ENCODE results near the gene ADGRL3. TPM values are rescaled to one million over a fixed set of nuclear protein-coding genes. Genes with fewer than 3 reads are reported as not detected.
"Not testable (repeated sequence)": the region's sequence is repeated elsewhere in the genome, so short reads cannot be mapped to it uniquely, and the experiment has no call there.

Gene ADGRL3
- total RNA-seq, 2 experiments from 2014 or later: not detected

DNA sequence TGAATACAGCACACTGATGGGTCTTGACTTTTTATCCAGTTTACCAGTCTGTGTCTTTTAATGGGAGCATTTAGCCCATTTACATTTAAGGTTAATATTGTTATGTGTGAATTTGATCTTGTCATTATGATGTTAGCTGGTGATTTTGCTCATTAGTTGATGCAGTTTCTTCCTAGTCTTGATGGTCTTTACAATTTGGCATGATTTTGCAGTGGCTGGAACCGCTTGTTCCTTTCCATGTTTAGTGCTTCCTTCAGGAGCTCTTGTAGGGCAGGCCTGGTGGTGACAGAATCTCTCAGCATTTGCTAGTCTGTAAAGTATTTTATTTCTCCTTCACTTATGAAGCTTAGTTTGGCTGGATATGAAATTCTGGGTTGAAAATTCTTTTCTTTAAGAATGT is 558.5 kb downstream of the ADGRL3 start:
- H3K4me3 Mint-ChIP-seq; H3K27ac Mint-ChIP-seq; POLR2A ChIA-PET; H3K27me3 Mint-ChIP-seq; CTCF ChIA-PET; H3K4me1 Mint-ChIP-seq (ENCODE audit: low read depth); H3K36me3 Mint-ChIP-seq; intact Hi-C loops (cut with micrococcal nuclease); DNase-seq: not testable (repeated sequence)
- H3K9me3 Mint-ChIP-seq: peaks cover 33% of the 10 kb centered on the region

DNA sequence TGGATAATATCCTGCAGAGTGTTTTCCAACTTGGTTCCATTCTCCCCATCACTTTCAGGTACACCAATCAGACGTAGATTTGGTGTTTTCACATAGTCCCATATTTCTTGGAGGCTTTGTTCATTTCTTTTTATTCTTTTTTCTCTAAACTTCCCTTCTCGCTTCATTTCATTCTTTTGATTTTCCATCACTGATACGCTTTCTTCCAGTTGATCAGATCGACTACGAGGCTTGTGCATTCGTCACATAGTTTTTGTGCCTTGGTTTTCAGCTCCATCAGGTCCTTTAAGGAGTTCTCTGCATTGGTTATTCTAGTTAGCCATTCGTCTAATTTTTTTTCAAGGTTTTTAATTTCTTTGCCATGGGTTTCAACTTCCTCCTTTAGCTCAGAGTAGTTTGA is 559.1 kb downstream of the ADGRL3 start:
- intact Hi-C loops (cut with micrococcal nuclease); H3K4me1 Mint-ChIP-seq (ENCODE audit: low read depth); H3K4me3 Mint-ChIP-seq; H3K27ac Mint-ChIP-seq; POLR2A ChIA-PET; H3K36me3 Mint-ChIP-seq; DNase-seq; CTCF ChIA-PET; H3K27me3 Mint-ChIP-seq: not testable (repeated sequence)
- H3K9me3 Mint-ChIP-seq: peaks cover 30% of the 10 kb centered on the region

DNA sequence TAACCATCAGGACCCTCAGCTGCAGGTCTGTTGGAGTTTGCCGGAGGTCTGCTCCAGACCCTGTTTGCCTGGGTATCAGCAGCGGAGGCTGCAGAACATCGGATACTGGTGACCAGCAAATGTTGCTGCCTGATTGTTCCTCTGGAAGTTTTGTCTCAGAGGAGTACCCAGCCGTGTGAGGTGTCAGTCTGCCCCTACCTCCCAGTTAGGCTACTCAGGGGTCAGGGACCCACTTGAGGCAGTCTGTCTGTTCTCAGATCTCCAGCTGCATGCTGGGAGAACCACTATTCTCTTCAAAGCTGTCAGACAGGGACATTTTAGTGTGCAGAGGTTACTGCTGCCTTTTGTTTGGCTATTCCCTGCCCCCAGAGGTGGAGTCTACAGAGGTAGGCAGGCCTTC is 559.8 kb downstream of the ADGRL3 start:
- H3K27ac Mint-ChIP-seq; intact Hi-C loops (cut with micrococcal nuclease); H3K36me3 Mint-ChIP-seq; H3K27me3 Mint-ChIP-seq; DNase-seq; H3K4me3 Mint-ChIP-seq; CTCF ChIA-PET; H3K4me1 Mint-ChIP-seq (ENCODE audit: low read depth); POLR2A ChIA-PET: not testable (repeated sequence)
- H3K9me3 Mint-ChIP-seq: peaks cover 25% of the 10 kb centered on the region

DNA sequence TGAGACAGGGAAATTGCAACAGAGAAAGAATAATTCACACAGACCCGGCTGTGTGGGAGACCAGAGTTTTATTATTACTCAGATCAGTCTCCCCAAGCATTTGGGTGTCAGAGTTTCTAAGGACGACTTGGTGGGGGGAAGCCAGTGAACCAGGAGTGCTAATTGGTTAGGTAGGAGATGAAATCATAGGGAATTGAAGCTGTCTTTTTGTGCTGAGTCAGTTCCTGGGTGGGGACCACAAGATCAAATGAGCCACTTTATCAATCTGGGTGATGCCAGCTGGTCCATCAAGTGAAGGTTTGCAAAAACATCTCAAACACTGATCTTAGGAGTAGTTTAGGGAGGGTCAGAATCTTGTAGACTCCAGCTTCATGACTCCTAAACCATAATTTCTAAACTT is 560.7 kb downstream of the ADGRL3 start:
- intact Hi-C loops (cut with micrococcal nuclease): no loop called here
- Mint-ChIP-seq H3K27ac (no peak overlapping the region), H3K4me1 (ENCODE audit: low read depth) (no peaks in the 10 kb centered on the region), H3K27me3 (no peaks in the 10 kb centered on the region), H3K9me3 (peaks cover 21% of the 10 kb centered on the region), H3K36me3 (no peaks in the 10 kb centered on the region), H3K4me3 (no peak overlapping the region)
- CTCF ChIA-PET: no interaction called here
- no peak for DNase-seq
- POLR2A ChIA-PET: no interaction called here

DNA sequence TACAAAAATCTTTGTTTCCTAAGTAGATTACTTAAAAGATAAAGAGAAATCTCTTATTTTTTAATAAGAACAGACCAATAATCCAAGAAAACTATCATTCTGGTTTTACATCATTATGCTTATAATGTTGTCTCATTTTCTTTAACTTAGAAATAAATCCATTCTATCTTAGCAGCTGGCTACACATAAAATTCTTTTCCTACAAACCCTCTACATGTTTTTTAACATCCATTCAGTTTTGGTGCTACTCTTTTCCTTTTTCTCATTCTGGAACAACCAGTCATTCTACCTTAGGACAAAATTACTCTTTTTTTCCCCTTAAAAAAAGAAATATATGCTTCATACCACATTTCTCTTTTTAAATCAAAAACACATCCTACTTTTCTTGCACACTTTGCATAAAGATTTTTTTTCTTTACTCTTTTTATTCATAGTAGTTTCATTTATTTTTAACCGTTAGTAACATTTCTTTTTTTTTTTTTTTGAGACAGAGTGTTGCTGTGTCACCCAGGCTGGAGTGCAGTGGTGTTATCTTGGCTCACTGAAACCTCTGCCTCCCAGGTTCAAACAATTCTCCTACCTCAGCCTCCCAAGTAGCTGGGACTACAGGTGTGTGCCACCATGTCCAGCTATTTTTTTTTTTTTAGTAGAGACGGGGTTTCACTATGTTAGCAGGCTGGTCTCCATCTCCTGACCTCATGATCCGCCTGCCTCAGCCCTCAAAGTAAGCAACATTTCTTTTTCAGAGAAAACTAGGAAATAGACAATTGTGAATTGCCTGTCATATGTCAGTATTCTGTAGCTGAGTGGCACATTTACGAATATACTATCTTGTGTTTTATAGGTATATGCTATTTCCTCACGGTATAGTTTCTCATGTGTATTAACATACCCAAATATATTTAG is 562.8 kb downstream of the ADGRL3 start:
- POLR2A ChIA-PET: no interaction called here
- no peaks in the 10 kb centered on the region for H3K27me3 Mint-ChIP-seq
- H3K27ac Mint-ChIP-seq: no peak overlapping the region
- intact Hi-C loops (cut with micrococcal nuclease): no loop called here
- CTCF ChIA-PET: no interaction called here
- no peaks in the 10 kb centered on the region for H3K36me3 Mint-ChIP-seq
- H3K4me3 Mint-ChIP-seq: no peak overlapping the region
- no peak for DNase-seq
- peaks cover 24% of the 10 kb centered on the region for H3K9me3 Mint-ChIP-seq
- H3K4me1 Mint-ChIP-seq (ENCODE audit: low read depth): no peaks in the 10 kb centered on the region

DNA sequence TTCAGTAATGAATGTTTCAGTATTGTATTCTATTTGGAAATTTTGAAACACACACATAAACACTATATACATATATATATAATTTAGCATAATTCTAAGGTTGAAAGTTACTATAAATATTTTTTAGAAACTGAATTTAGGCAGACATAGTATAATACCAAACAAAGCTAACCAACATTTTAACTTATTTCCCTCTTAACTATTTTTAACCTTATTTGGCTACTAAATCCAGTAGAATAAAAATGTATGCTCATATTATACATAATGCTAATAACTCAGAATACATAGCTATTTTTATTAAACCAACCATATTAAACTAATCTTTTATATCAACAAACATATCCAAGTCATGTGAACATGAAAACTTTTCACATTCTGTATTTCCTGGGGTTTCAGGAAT is 563.6 kb downstream of the ADGRL3 start:
- DNase-seq: no peak
- Mint-ChIP-seq H3K36me3 (no peaks in the 10 kb centered on the region), H3K27ac (no peak overlapping the region), H3K9me3 (peaks cover 20% of the 10 kb centered on the region), H3K4me3 (no peak overlapping the region), H3K27me3 (no peaks in the 10 kb centered on the region), H3K4me1 (ENCODE audit: low read depth) (no peaks in the 10 kb centered on the region)
- intact Hi-C loops (cut with micrococcal nuclease): no loop called here
- CTCF ChIA-PET: no interaction called here
- POLR2A ChIA-PET: no interaction called here

DNA sequence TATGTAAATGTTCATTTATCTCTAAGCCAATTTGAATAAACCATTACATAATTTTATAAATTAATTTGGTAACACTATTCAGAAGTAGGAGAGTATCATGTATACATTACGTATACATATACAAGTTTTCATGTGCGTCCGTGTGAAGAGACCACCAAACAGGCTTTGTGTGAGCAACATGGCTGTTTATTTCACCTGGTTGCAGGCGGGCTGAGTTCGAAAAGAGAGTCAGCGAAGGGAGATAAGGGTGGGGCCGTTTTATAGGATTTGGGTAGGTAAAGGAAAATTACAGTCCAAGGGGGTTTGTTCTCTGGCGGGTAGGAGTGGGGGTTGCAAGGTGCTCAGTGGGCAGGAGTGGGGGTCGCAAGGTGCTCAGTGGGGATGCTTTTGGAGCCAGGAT is 564.0 kb downstream of the ADGRL3 start:
- intact Hi-C loops (cut with micrococcal nuclease); H3K36me3 Mint-ChIP-seq; H3K4me3 Mint-ChIP-seq; POLR2A ChIA-PET; H3K27ac Mint-ChIP-seq; CTCF ChIA-PET; H3K27me3 Mint-ChIP-seq; DNase-seq; H3K4me1 Mint-ChIP-seq (ENCODE audit: low read depth): not testable (repeated sequence)
- H3K9me3 Mint-ChIP-seq: peaks cover 17% of the 10 kb centered on the region

DNA sequence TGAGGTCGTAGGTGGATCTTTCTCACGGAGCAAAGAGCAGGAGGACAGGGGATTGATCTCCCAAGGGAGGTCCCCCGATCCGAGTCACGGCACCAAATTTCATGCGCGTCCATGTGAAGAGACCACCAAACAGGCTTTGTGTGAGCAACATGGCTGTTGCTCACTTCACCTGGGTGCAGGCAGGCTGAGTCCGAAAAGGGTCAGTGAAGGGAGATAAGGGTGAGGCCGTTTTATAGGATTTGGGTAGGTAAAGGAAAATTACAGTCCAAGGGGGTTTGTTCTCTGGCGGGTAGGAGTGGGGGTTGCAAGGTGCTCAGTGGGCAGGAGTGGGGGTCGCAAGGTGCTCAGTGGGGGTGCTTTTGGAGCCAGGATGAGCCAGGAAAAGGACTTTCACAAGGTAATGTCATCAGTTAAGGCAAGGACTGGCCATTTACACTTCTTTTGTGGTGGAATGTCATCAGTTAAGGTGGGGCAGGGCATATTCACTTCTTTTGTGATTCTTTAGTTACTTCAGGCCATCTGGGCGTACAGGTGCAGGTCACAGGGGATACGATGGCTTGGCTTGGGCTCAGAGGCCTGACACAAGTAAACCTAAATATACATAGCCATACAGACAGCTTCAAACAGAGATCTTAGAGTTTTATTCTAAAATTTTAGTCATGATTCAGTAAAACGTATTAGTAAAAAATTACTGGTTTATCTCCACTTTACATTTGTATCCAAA is 569.5 kb downstream of the ADGRL3 start:
- DNase-seq; CTCF ChIA-PET; H3K4me3 Mint-ChIP-seq; H3K4me1 Mint-ChIP-seq (ENCODE audit: low read depth); H3K36me3 Mint-ChIP-seq; intact Hi-C loops (cut with micrococcal nuclease); POLR2A ChIA-PET; H3K27me3 Mint-ChIP-seq; H3K27ac Mint-ChIP-seq: not testable (repeated sequence)
- peaks cover 12% of the 10 kb centered on the region for H3K9me3 Mint-ChIP-seq

DNA sequence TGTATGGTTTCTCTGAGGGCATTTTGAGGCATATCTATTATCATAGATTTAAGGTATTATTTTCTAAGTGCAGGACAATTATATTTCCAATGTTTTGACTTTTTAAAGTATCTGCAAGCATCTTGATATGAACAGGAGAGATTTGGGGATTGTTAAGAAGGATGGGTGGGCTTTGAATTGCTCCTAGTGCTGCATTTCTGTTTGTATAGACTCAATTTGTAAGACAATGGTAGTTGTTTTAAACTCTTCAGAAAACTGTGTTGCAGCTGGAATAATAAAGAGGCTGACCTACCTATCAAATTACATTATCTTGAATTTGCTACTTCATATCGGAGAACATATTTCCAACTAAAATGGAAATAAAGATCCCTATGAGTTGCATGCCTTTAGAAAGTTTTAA is 570.3 kb downstream of the ADGRL3 start:
- H3K4me1 Mint-ChIP-seq (ENCODE audit: low read depth): no peaks in the 10 kb centered on the region
- H3K36me3 Mint-ChIP-seq: no peaks in the 10 kb centered on the region
- intact Hi-C loops (cut with micrococcal nuclease): no loop called here
- H3K9me3 Mint-ChIP-seq: peaks cover 14% of the 10 kb centered on the region
- no peak overlapping the region for H3K4me3 Mint-ChIP-seq
- ChIA-PET POLR2A (no interaction called here), CTCF (no interaction called here)
- H3K27ac Mint-ChIP-seq: no peak overlapping the region
- no peak for DNase-seq
- no peaks in the 10 kb centered on the region for H3K27me3 Mint-ChIP-seq

DNA sequence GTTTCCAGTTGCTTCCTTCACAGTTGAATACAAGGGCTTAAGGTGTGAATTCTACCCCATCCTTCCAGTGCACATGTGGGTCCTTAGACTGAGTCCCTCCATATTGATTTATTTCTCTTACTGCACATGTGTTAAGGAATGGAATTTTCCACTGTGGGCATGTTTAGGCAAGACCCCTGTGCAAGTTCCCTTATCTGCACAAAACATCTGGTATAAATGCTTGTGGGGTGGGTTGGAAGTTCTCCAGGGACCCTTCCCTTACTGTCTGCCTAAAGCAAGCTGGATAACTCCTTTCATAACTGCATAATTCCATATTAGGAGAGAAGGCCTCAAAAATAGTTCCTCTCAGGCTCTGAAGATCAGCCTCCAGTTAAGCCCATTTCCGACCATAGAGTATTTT is 570.9 kb downstream of the ADGRL3 start:
- Mint-ChIP-seq H3K4me1 (ENCODE audit: low read depth) (no peaks in the 10 kb centered on the region), H3K36me3 (no peaks in the 10 kb centered on the region), H3K27ac (no peak overlapping the region), H3K9me3 (peaks cover 16% of the 10 kb centered on the region), H3K4me3 (no peak overlapping the region), H3K27me3 (no peaks in the 10 kb centered on the region)
- DNase-seq: no peak
- intact Hi-C loops (cut with micrococcal nuclease): no loop called here
- POLR2A ChIA-PET: no interaction called here
- CTCF ChIA-PET: no interaction called here

DNA sequence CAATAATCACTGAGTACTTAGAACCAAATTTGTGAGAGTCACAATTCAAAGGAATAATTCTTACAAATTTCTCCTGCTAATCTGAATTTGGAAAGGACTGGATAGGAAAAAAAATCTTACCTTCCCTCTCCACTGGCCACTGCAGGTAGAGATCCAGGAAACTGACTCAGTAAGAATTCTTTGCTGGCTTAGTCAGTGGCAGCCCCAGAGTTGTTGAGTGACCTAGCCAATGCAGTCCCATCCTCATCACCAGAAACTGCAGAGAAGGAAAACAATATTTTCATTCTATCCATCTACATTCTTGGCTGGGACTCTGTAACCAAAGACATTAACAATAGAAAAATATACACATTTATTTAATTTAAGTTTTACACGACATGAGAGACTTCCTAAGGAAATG is 572.0 kb downstream of the ADGRL3 start:
- ChIA-PET POLR2A (no interaction called here), CTCF (no interaction called here)
- H3K36me3 Mint-ChIP-seq: no peaks in the 10 kb centered on the region

DNA sequence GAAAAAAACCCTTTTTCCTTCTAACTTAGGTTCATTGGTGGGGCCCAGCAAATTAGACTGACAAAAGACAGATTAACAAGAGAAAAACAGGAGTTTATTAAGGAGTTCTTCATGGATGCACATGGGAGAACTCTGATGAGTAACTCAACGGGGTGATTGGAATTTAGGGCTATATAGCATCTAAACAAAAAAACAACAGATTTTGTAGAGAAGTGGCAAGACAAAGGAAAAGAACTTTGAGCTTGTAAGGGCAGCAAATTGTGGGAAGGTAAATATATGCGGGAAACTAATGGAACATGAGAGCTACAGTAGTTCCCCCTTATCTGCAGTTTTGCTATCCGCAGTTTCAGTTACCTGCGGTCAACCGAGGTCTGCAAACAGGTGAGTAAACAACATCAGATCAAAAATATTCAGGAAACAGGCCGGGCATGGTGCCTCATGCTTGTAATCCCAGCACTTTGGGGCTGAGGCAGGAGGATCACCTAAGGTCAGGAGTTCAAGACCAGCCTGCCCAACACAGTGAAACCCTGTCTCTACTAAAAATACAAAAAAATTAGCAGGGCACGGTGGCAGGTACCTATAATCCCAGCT is 573.6 kb downstream of the ADGRL3 start:
- H3K27ac Mint-ChIP-seq: no peak overlapping the region
- CTCF ChIA-PET: interaction anchor here (0.8 kb wide), 1 partner anchor 26 kb away, joined by 3 read pairs; no protein-coding TSS in a partner anchor
- DNase-seq: no peak
- H3K36me3 Mint-ChIP-seq: no peaks in the 10 kb centered on the region
- intact Hi-C loops (cut with micrococcal nuclease): no loop called here
- no peaks in the 10 kb centered on the region for H3K4me1 Mint-ChIP-seq (ENCODE audit: low read depth)
- peaks cover 6% of the 10 kb centered on the region for H3K9me3 Mint-ChIP-seq
- POLR2A ChIA-PET: no interaction called here
- H3K27me3 Mint-ChIP-seq: no peaks in the 10 kb centered on the region
- H3K4me3 Mint-ChIP-seq: no peak overlapping the region

More for the DNA sequence above, 572.0 kb downstream of the ADGRL3 start:
- Mint-ChIP-seq H3K27ac (no peak overlapping the region), H3K4me3 (no peak overlapping the region), H3K9me3 (peaks cover 11% of the 10 kb centered on the region), H3K4me1 (ENCODE audit: low read depth) (no peaks in the 10 kb centered on the region), H3K27me3 (no peaks in the 10 kb centered on the region)
- intact Hi-C loops (cut with micrococcal nuclease): no loop called here
- DNase-seq: no peak

DNA sequence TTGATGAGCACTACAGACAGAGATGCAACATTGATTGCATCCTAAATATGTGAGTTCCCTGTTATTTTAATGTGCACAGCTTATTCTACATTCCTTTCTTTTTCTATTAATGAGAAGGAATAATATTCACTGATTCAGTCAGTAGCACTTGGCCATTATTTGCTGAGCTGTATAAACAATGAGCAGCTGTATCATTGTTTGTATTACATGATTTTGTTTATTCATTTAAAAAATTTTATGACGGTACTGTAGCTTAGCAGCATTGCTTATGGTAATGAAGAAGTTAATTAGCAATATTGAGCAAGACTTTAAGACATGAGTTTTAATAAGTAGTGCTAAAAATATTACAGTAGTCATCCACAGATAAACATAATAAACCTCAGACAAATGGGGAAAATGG is 582.0 kb downstream of the ADGRL3 start:
- intact Hi-C loops (cut with micrococcal nuclease): no loop called here
- H3K9me3 Mint-ChIP-seq: no peaks in the 10 kb centered on the region
- H3K27ac Mint-ChIP-seq: no peak overlapping the region
- no peak for DNase-seq
- no peaks in the 10 kb centered on the region for H3K27me3 Mint-ChIP-seq
- no peaks in the 10 kb centered on the region for H3K4me1 Mint-ChIP-seq (ENCODE audit: low read depth)
- H3K4me3 Mint-ChIP-seq: no peak overlapping the region
- no peaks in the 10 kb centered on the region for H3K36me3 Mint-ChIP-seq
- ChIA-PET CTCF (no interaction called here), POLR2A (no interaction called here)

All from activated CD4-positive, alpha-beta memory T cell treated with anti-CD3 and anti-CD28 coated beads for 36 hours (primary cell).